Liver (tissue), 9 donors: ENCODE measurements around the gene OR56A3. TPM values are rescaled to one million over a fixed set of nuclear protein-coding genes. Genes with fewer than 3 reads are reported as not detected.

Experiments
- DNase-seq: peaks from one replicate; pipeline ENCODE4 v3.0.0-alpha.2; 2017; ENCODE audit warnings: low spot score
- H3K27ac ChIP-seq, 2 donors: one replicate each; pipeline ENCODE4 v1.7.0; 2013; ENCODE audit warnings: inconsistent platforms in 2 of 2, low read length in 2 of 2, control low read depth in 1 of 2, low read depth in 1 of 2, mild to moderate bottlenecking in 1 of 2
- H3K27me3 ChIP-seq, 4 donors: one replicate each; pipeline versions ENCODE4 v1.6.1 to v1.7.0; 2013; ENCODE audit warnings: low read length in 3 of 4, inconsistent platforms in 1 of 4, mild to moderate bottlenecking in 1 of 4, moderate library complexity in 1 of 4; ENCODE audit not compliant: control insufficient read depth in 4 of 4, insufficient read depth in 4 of 4
- H3K36me3 ChIP-seq, 4 donors: one replicate each; pipeline versions ENCODE4 v1.6.1 to v1.7.0; 2013; ENCODE audit warnings: low read length in 3 of 4, mild to moderate bottlenecking in 3 of 4, low read depth in 1 of 4, moderate library complexity in 1 of 4; ENCODE audit not compliant: control insufficient read depth in 4 of 4, insufficient read depth in 3 of 4
- H3K4me1 ChIP-seq, 4 donors: one replicate each; pipeline versions ENCODE4 v1.6.1 to v1.7.0; 2013; ENCODE audit warnings: low read length in 3 of 4, mild to moderate bottlenecking in 3 of 4, moderate library complexity in 1 of 4; ENCODE audit not compliant: control insufficient read depth in 4 of 4, insufficient read depth in 4 of 4
- H3K4me3 ChIP-seq, 3 donors: one replicate each; pipeline versions ENCODE4 v1.6.1 to v1.7.0; 2013; ENCODE audit warnings: low read length in 3 of 3, control low read depth in 1 of 3, low read depth in 1 of 3, mild to moderate bottlenecking in 1 of 3
- H3K9ac ChIP-seq, 2 donors: one replicate each; pipeline ENCODE4 v1.7.0; 2013; ENCODE audit warnings: low read length in 2 of 2, mild to moderate bottlenecking in 2 of 2, moderate library complexity in 2 of 2, control low read depth in 1 of 2, low read depth in 1 of 2
- H3K9me3 ChIP-seq, 4 donors: one replicate each; pipeline versions ENCODE4 v1.6.1 to v1.7.0; 2013; ENCODE audit warnings: low read length in 3 of 4; ENCODE audit not compliant: control insufficient read depth in 4 of 4
- CTCF ChIP-seq: fragments of 150-350 bp; IDR thresholded peaks from 2 replicates; pipeline ENCODE4 v1.5.1; 2017; ENCODE audit warnings: improper control_type of control experiment, low read depth, low read length; ENCODE audit not compliant: missing input control
- EGR1 ChIP-seq, 2 donors: IDR thresholded peaks; 2 replicates each; pipeline ENCODE4 v1.6.1; 2016 to 2018; ENCODE audit warnings: antibody characterized with exemption in 2 of 2, low read depth in 2 of 2
- FOXA2 ChIP-seq: IDR thresholded peaks from 2 replicates; pipeline ENCODE4 v1.6.1; 2016; ENCODE audit warnings: antibody characterized with exemption
- HNF4A ChIP-seq, 2 donors: conservative IDR thresholded peaks; 2 replicates each; pipeline ENCODE4 v1.6.1; 2016; ENCODE audit warnings: antibody characterized with exemption in 2 of 2, mild to moderate bottlenecking in 2 of 2
- HNF4G ChIP-seq: IDR thresholded peaks from 2 replicates; pipeline ENCODE4 v1.6.1; 2016; ENCODE audit warnings: antibody characterized with exemption
- JUND ChIP-seq, 2 donors: IDR thresholded peaks; 2 replicates each; pipeline ENCODE4 v1.6.1; 2016; ENCODE audit warnings: antibody characterized with exemption in 2 of 2
- RAD21 ChIP-seq, 2 donors: IDR thresholded peaks; 2 replicates each; pipeline ENCODE4 v1.6.1; 2016; ENCODE audit warnings: antibody characterized with exemption in 2 of 2, mild to moderate bottlenecking in 2 of 2
- REST ChIP-seq: IDR thresholded peaks from 2 replicates; pipeline ENCODE4 v1.6.1; 2016; ENCODE audit warnings: antibody characterized with exemption, mild to moderate bottlenecking
- RXRA ChIP-seq, 2 donors: IDR thresholded peaks; 2 replicates each; pipeline ENCODE4 v1.6.1; 2017 to 2018; ENCODE audit warnings: antibody characterized with exemption in 2 of 2, mild to moderate bottlenecking in 1 of 2
- TAF1 ChIP-seq: conservative IDR thresholded peaks from 2 replicates; pipeline ENCODE4 v1.6.1; 2016; ENCODE audit warnings: antibody characterized with exemption, mild to moderate bottlenecking
- YY1 ChIP-seq: IDR thresholded peaks from 2 replicates; pipeline ENCODE4 v1.6.1; 2016; ENCODE audit warnings: antibody characterized with exemption, mild to moderate bottlenecking
- polyA plus RNA-seq, 2 donors: library from polyadenylated mRNA; stranded (reverse) in 1 of 2; unstranded in 1 of 2; fragments of 200-250 nt in 1 of 2; fragments of >200 nt in 1 of 2; fragmentation: Nextera tagmentation in 1 of 2; extraction: Ambion mirVana in 1 of 2; gene quantifications; one replicate each; pipeline versions ENCODE4 v1.2.1 to v1.2.3, GENCODE V29; 2013 to 2015
- total RNA-seq, 2 donors: library from RNA; depleted of rRNA; stranded (reverse); fragments of >200 nt; gene quantifications; one replicate each; pipeline ENCODE4 v1.2.3, GENCODE V29; 2014
- TF ChIP-seq, protein P1 (sequence below): IDR thresholded peaks from 2 replicates; pipeline ENCODE4 v1.6.1; 2016; ENCODE audit warnings: antibody characterized with exemption
- TF ChIP-seq, protein P2 (sequence below): IDR thresholded peaks from 2 replicates; pipeline ENCODE4 v1.6.1; 2016; ENCODE audit warnings: antibody characterized with exemption
- donor health status: healthy.
- donor health status: healthy.
- donor health status: healthy.
- donor health status: healthy.
- donor health status: healthy.

The OR56A3 gene
- total and polyA plus RNA-seq, 4 donors, result not detected

GRCh38 chr11:5923794-5924193 is 18.3 kb upstream of the OR56A3 start:
- Histone ChIP-seq H3K27me3 (no peaks in the 10 kb centered on the region), H3K4me1 (no peaks in the 10 kb centered on the region)

More at GRCh38 chr11:5923794-5924193, 18.3 kb upstream of the OR56A3 start:
- no peak for DNase-seq
- Histone ChIP-seq H3K9me3 (peaks cover 0 to 4% (median 0%) of the 10 kb centered on the region in 4 donors), H3K36me3 (no peaks in the 10 kb centered on the region), H3K9ac (no peak overlapping the region), H3K27ac (no peak overlapping the region), H3K4me3 (no peak overlapping the region)
- TF ChIP-seq FOXA2 (no peak), JUND (IDR thresholded peaks at IDR 0.05) (no peak), EGR1 (IDR thresholded peaks at IDR 0.05; ENCODE audit: low read depth in 2 of 2) (no peak), RAD21 (IDR thresholded peaks at IDR 0.05) (no peak), RXRA (IDR thresholded peaks at IDR 0.05) (no peak), REST (no peak), CTCF (no peak), HNF4G (no peak), TAF1 (no peak), HNF4A (conservative IDR thresholded peaks at IDR 0.05) (no peak), YY1 (no peak)
- TF ChIP-seq, protein P1, sequence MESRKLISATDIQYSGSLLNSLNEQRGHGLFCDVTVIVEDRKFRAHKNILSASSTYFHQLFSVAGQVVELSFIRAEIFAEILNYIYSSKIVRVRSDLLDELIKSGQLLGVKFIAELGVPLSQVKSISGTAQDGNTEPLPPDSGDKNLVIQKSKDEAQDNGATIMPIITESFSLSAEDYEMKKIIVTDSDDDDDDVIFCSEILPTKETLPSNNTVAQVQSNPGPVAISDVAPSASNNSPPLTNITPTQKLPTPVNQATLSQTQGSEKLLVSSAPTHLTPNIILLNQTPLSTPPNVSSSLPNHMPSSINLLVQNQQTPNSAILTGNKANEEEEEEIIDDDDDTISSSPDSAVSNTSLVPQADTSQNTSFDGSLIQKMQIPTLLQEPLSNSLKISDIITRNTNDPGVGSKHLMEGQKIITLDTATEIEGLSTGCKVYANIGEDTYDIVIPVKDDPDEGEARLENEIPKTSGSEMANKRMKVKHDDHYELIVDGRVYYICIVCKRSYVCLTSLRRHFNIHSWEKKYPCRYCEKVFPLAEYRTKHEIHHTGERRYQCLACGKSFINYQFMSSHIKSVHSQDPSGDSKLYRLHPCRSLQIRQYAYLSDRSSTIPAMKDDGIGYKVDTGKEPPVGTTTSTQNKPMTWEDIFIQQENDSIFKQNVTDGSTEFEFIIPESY, result no peak
- TF ChIP-seq, protein P2, sequence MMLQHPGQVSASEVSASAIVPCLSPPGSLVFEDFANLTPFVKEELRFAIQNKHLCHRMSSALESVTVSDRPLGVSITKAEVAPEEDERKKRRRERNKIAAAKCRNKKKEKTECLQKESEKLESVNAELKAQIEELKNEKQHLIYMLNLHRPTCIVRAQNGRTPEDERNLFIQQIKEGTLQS, result no peak
